Skin of body (tissue), 2 donors: ENCODE data around the gene NEK9. TPM values are rescaled to one million over a fixed set of nuclear protein-coding genes. Genes with fewer than 3 reads are reported as not detected.
A peak's percentile ranks its signal among the peaks of the same experiment; 100 is the strongest.
"Not testable (repeated sequence)": the region's sequence is repeated elsewhere in the genome, so short reads cannot be mapped to it uniquely, and the experiment has no call there.

Experiments
- DNase-seq: peaks from one replicate; lab custom pipeline; 2025; lab: John Stamatoyannopoulos, UW
- total RNA-seq: library from RNA; depleted of rRNA; stranded (reverse); fragments of >200 nt; gene quantifications from one replicate; pipeline ENCODE4 v1.2.3, GENCODE V29; 2014

NEK9 gene
- total RNA-seq, 1 donor from 2014 or later = 53.5 TPM

GRCh38 chr14:75107186-75107585 is 19.7 kb downstream of the NEK9 start:
- no peak for DNase-seq

GRCh38 chr14:75101491-75101890 is 25.4 kb downstream of the NEK9 start:
- no peak for DNase-seq

- no peak for DNase-seq
Measured at GRCh38 chr14:75098682-75099081, 28.2 kb downstream of the NEK9 start.

DNA sequence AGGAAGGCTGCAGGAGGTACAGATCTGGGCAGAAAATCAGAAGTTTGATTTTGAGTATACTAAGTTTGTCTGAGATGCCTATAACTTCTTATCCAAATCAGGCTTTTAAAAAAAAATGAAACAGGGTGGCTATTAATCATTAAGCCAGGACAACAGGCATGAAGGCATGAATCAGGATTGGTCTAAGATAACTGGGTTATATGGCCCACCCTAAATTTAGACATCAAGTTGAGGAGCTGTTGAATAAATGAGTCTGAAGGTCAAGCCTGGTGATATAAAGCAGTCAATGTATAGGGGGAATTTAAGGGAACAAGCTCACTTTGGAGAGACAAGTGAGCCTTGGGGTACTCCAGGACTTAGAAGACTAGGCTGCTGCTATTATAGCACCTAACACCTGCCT is 28.6 kb downstream of the NEK9 start:
- no peak for DNase-seq

- no peak for DNase-seq
Measured at GRCh38 chr14:75096959-75097358, 29.9 kb downstream of the NEK9 start.

DNA sequence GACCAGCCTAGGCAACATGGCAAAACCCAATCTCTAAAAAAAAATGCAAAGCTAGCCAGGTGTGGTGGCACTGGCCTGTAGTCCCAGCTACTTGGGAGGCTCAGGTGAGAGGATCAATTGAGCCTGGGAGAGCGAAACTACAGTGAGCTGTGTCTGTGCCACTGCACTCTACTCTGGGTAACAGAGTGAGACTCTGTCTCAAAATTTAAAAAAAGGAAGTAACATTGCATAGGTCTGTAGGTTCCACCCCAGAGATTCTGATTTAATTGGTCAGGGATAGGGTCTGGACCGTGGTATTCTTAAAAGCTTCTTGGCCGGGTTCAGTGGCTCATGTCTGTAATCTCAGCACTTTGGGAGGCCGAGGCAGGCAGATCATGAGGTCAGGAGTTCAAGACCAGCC is 31.2 kb downstream of the NEK9 start:
- DNase-seq = no peak

DNA sequence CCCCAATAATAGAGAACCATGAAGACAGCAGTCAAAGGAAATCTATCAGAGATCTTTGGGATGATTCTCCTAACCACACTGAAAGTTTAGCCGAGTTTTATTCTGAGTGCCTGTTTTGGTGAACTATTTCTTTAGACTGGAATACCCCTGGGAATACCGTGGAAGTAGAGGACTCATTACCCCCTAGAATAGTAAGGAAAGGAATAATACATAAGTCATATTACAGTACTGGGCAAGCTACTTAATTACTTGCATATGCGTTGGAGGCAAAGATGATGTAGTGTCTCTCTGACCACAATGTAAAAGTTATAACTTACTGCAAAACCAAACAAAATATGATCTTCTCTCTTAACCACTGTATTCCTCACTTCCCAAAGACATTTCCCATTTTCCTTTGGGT is 32.0 kb downstream of the NEK9 start:
- DNase-seq = no peak

GRCh38 chr14:75092698-75093097 is 34.1 kb downstream of the NEK9 start:
- no peak for DNase-seq

DNA sequence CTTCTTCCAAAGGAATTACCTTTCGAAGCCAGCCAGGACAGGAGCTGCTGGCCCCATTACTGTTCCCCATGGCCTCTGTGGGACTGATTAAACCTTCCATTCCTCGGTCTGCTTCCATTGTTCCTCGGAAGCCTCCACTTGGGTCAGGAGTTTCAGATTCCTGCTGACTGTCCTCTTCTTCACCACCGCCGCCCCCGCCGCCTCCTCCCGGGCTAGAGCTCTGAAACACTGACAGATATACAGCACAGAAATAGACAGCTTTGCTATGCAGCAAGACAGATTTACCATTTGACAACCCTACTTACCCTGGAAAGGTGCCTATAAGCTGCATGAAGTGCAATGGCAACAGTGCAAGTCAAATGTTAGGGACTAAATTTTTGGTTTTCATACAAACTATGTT is 35.6 kb downstream of the NEK9 start:
- no peak for DNase-seq

GRCh38 chr14:75090353-75090752 is 36.5 kb downstream of the NEK9 start:
- no peak for DNase-seq

- peak; percentile 10 for DNase-seq
Measured at GRCh38 chr14:75088566-75089373, 38.1 kb downstream of the NEK9 start.

GRCh38 chr14:75088153-75088552 is 38.7 kb downstream of the NEK9 start:
- DNase-seq = no peak

DNA sequence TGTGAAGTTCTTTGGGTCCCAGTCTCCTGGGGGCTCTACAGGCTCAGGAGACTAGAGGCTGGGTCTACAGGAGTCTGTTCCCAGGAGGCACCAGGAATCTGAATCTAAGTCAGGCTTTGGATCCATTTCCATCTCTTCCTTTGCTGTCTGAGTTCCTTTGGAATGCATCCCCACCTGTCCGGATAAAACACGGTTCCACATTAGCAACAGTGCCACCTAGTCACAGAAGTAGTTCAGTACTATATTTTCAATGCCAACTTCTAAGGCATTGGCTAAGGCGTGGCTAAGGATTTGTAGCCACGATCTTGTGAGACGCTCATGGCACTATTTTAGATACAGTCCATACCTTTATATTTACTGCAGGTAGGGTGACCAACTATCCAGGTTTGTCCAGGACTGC is 42.3 kb downstream of the NEK9 start:
- no peak for DNase-seq

DNA sequence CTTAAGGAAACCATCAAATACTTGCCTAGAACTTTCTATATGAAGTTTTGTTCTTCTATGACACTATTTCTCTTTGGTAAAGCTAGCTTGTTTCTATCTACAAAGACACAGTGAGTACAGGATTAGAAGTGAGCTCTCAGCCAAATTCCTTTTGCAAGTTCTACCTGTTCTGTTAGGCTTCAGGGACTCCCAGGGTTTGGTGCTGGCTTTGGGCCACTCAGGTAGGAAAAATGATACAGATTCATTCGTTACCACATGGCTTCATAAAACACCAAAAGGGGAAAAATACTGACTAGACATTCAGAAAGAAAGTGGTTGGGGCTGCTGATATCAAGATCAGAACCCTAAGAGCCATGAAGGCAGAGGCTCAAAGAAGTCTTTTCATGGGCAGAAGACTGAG is 43.6 kb downstream of the NEK9 start:
- DNase-seq = no peak

GRCh38 chr14:75081660-75082229 is 45.1 kb downstream of the NEK9 start:
- DNase-seq = peak; percentile 69

DNA sequence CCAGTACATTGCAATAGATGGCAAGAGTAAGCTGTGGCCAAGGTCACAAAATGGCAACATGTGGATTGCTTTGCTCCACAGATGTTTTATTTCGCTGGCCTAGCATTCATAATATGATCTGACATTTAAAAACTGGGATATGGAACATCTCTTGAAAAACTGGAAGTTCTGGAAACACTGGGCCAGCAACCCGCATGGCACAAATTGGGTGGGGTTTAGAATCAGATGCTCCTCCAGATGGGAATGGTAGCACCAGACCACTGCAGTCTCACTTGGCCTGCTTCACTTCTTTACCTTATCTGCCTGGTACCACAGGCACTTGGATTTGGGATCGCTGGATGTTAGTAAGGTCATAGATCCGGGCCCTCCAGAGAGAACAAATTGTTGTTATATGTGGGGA is 47.3 kb downstream of the NEK9 start:
- DNase-seq = no peak

DNA sequence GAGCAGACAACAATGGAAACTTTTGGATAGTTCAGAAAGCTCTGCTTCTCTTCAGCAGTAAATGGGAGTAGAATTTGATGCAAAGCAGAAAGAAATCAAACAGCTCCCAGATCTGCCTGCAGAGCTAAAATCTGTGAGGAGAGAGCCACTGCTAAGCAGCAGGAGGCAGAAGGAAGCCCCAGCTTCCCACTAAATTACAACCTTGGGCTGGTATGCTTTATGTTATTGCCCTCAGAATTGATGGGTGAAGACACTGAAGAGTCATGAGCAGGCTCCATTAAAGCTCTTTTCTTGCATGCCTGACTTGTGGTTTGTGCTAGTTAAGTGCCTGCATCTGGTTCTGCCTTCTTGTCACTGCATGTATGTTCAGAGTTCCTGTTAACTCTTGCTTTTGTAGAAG is 49.1 kb downstream of the NEK9 start:
- DNase-seq = peak; percentile 73

- DNase-seq = no peak
Measured at GRCh38 chr14:75070383-75070782, 56.5 kb downstream of the NEK9 start.

GRCh38 chr14:75069811-75070145 is 57.1 kb downstream of the NEK9 start:
- no peak for DNase-seq

GRCh38 chr14:75069121-75069810 is 57.6 kb downstream of the NEK9 start, which contains the start of gene ZC2HC1C:
Gene ZC2HC1C (plus strand): TSS chr14:75069641. CDS start chr14:75070574, 933 bp downstream.
- DNase-seq = peak; percentile 91

DNA sequence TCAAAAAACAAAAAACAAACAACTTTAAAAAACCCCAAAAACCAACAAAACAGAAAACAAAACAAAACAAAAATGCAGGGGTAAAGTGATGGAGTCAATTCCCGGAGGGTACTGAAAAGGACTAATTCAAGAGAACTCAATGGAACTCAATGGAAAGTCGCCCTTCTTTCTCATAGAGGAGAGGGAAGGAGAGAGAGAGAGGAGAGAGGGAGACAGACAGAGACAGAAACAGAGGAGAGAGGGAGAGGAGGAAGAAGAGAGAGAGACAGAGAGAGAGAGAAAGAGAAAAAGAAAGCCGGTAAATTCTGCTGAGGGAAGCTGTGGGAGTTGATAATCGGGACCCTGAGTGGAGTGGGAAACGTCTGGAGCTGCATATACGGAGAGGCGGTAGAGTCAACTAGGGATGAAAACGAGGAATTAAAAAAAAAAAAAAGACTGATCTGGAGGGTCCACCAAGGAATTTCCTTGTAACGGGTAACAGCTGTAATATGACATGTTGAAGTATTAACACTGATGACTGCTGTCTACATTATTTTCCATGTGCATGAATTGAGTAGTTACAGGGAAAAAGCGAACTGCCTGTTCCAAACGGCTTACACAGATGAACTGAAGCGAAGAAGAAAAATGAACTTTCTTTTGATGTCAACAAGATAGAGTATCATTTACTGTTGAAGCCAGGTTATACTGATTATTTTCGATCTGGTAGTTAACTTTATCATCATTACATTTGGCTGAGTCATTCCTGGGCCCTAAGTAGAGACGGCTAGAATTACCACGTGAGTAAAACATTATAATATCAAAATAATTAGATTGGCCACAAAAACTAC is 58.3 kb downstream of the NEK9 start:
- peak; percentile 88 for DNase-seq

DNA sequence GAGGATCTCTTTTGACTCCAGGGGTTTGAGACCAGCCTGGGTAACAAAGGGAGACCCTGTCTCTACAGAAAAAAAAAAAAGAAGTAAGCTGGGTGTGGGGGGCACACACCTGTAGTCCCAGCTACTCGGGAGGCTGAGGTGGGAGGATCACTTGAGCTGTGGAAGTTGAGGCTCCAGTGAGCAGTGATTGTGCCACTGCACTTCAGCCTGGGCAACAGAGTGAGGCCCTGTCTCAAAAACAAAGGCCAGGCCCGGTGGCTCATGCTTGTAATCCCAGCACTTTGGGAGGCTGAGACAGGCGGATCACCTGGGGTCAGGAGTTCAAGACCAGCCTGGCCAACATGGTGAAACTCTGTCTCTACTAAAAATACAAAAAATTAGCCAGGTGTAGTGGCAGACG is 59.1 kb downstream of the NEK9 start:
- DNase-seq = not testable (repeated sequence)
